ENCODE results near the gene DDIT4.
A peak's percentile ranks its signal among the peaks of the same experiment; 100 is the strongest.
"Not testable (repeated sequence)": the region's sequence is repeated elsewhere in the genome, so short reads cannot be mapped to it uniquely, and the experiment has no call there.

DDIT4 gene

GRCh38 chr10:72265990-72266865, 7.5 kb upstream of the DDIT4 start:
- Histone ChIP-seq H3K4me2 (ENCODE audit: insufficient read depth, low read length, poor library complexity, severe bottlenecking) (no peak overlapping the region), H2BK12ac (ENCODE audit: low read length) (no peak overlapping the region), H3K9me3 (replicated peaks in 1 of 2; ENCODE audit: control insufficient read depth in 2 of 2, insufficient read depth in 1 of 2, low read depth in 1 of 2, low read length in 2 of 2) (no peaks in the 10 kb centered on the region), H2BK120ac (ENCODE audit: low read depth, low read length) (no peak overlapping the region), H3K36me3 (replicated peaks in 1 of 2; ENCODE audit: control insufficient read depth in 2 of 2, insufficient read depth in 2 of 2, low read length in 2 of 2) (no peaks in the 10 kb centered on the region), H3K9ac (ENCODE audit: low read depth, low read length, poor library complexity) (no peak overlapping the region), H4K91ac (ENCODE audit: low read depth, low read length, poor library complexity) (no peak overlapping the region), H3K23ac (ENCODE audit: low read depth, low read length, poor library complexity) (no peak overlapping the region), H4K8ac (ENCODE audit: low read depth, low read length) (no peak overlapping the region), H3K18ac (ENCODE audit: low read length) (no peak overlapping the region), H3K79me1 (ENCODE audit: low read depth, low read length) (no peaks in the 10 kb centered on the region), H2BK15ac (ENCODE audit: low read length) (no peak overlapping the region), H2AFZ (ENCODE audit: low read length) (peak overlapping the region; percentile 76), H3K27me3 (ENCODE audit: control insufficient read depth in 3 of 3, insufficient read depth in 3 of 3, low read depth in 1 of 3, low read length in 3 of 3) (no peaks in the 10 kb centered on the region), H3K27ac (replicated peaks; ENCODE audit: low read length) (no peak overlapping the region), H3K4me1 (ENCODE audit: control insufficient read depth in 2 of 2, insufficient read depth in 1 of 2, low read depth in 1 of 2, low read length in 2 of 2) (peaks cover 19 to 28% of the 10 kb centered on the region in 2 donors), H3K4ac (ENCODE audit: low read length) (no peak overlapping the region), H2AK5ac (ENCODE audit: low read depth, low read length) (no peak overlapping the region), H3K14ac (ENCODE audit: low read length) (no peak overlapping the region), H3K4me3 (ENCODE audit: low read length in 2 of 2) (no peak overlapping the region), H2BK5ac (ENCODE audit: low read length) (no peak overlapping the region)
- WGBS, 2 donors (ENCODE audit: extremely low coverage in 2 of 2, insufficient read length in 2 of 2, insufficient replicate concordance in 1 of 2), result no CpG with 5 or more reads among the region's 11 CpGs
- no peak for DNase-seq (ENCODE audit: low spot score)

- Histone ChIP-seq H3K4me3 (ENCODE audit: low read length in 2 of 2) (no peak overlapping the region), H3K23ac (ENCODE audit: low read depth, low read length, poor library complexity) (no peak overlapping the region), H2BK5ac (ENCODE audit: low read length) (peak overlapping the region; percentile 7), H3K4me1 (ENCODE audit: control insufficient read depth in 2 of 2, insufficient read depth in 1 of 2, low read depth in 1 of 2, low read length in 2 of 2) (peaks cover 13 to 26% of the 10 kb centered on the region in 2 donors), H3K27me3 (ENCODE audit: control insufficient read depth in 3 of 3, insufficient read depth in 3 of 3, low read depth in 1 of 3, low read length in 3 of 3) (no peaks in the 10 kb centered on the region), H2AK5ac (ENCODE audit: low read depth, low read length) (no peak overlapping the region), H4K8ac (ENCODE audit: low read depth, low read length) (no peak overlapping the region), H4K91ac (ENCODE audit: low read depth, low read length, poor library complexity) (no peak overlapping the region), H2BK12ac (ENCODE audit: low read length) (no peak overlapping the region), H3K18ac (ENCODE audit: low read length) (no peak overlapping the region), H3K14ac (ENCODE audit: low read length) (no peak overlapping the region), H2AFZ (ENCODE audit: low read length) (peak overlapping the region; percentile 75), H3K36me3 (replicated peaks in 1 of 2; ENCODE audit: control insufficient read depth in 2 of 2, insufficient read depth in 2 of 2, low read length in 2 of 2) (no peaks in the 10 kb centered on the region), H3K9me3 (replicated peaks in 1 of 2; ENCODE audit: control insufficient read depth in 2 of 2, insufficient read depth in 1 of 2, low read depth in 1 of 2, low read length in 2 of 2) (no peaks in the 10 kb centered on the region), H3K4ac (ENCODE audit: low read length) (no peak overlapping the region), H3K9ac (ENCODE audit: low read depth, low read length, poor library complexity) (no peak overlapping the region), H3K27ac (replicated peaks; ENCODE audit: low read length) (peak overlapping the region; percentile 30), H3K4me2 (ENCODE audit: insufficient read depth, low read length, poor library complexity, severe bottlenecking) (no peak overlapping the region), H2BK120ac (ENCODE audit: low read depth, low read length) (no peak overlapping the region), H2BK15ac (ENCODE audit: low read length) (no peak overlapping the region), H3K79me1 (ENCODE audit: low read depth, low read length) (no peaks in the 10 kb centered on the region)
- WGBS, 2 donors (ENCODE audit: extremely low coverage in 2 of 2, insufficient read length in 2 of 2, insufficient replicate concordance in 1 of 2), result no CpG with 5 or more reads among the region's 6 CpGs
- no peak for DNase-seq (ENCODE audit: low spot score)
Observed at GRCh38 chr10:72267381-72267780, 6.3 kb upstream of the DDIT4 start.

GRCh38 chr10:72267819-72268399, 5.8 kb upstream of the DDIT4 start:
- peak overlapping the region; percentile 7 for H2BK5ac ChIP-seq (ENCODE audit: low read length)
- H4K91ac ChIP-seq (ENCODE audit: low read depth, low read length, poor library complexity), result peak overlapping the region; percentile 3
- peak overlapping the region; percentile 30 for H3K27ac ChIP-seq (replicated peaks; ENCODE audit: low read length)
- H2BK12ac ChIP-seq (ENCODE audit: low read length), result peak overlapping the region; percentile 91
- no peak for DNase-seq (ENCODE audit: low spot score)
- peak overlapping the region; percentile 75 for H2AFZ ChIP-seq (ENCODE audit: low read length)
- no peaks in the 10 kb centered on the region for H3K9me3 ChIP-seq (replicated peaks in 1 of 2; ENCODE audit: control insufficient read depth in 2 of 2, insufficient read depth in 1 of 2, low read depth in 1 of 2, low read length in 2 of 2)
- H3K36me3 ChIP-seq (replicated peaks in 1 of 2; ENCODE audit: control insufficient read depth in 2 of 2, insufficient read depth in 2 of 2, low read length in 2 of 2), result no peaks in the 10 kb centered on the region
- H4K8ac ChIP-seq (ENCODE audit: low read depth, low read length), result no peak overlapping the region
- no peaks in the 10 kb centered on the region for H3K27me3 ChIP-seq (ENCODE audit: control insufficient read depth in 3 of 3, insufficient read depth in 3 of 3, low read depth in 1 of 3, low read length in 3 of 3)
- H3K79me1 ChIP-seq (ENCODE audit: low read depth, low read length), result no peaks in the 10 kb centered on the region
- peak overlapping the region; percentile 76 for H2AK5ac ChIP-seq (ENCODE audit: low read depth, low read length)
- H3K9ac ChIP-seq (ENCODE audit: low read depth, low read length, poor library complexity), result no peak overlapping the region
- H3K4ac ChIP-seq (ENCODE audit: low read length), result no peak overlapping the region
- H2BK120ac ChIP-seq (ENCODE audit: low read depth, low read length), result no peak overlapping the region
- peak overlapping the region; percentile 12 for H3K23ac ChIP-seq (ENCODE audit: low read depth, low read length, poor library complexity)
- peak overlapping the region; percentile 89 for H3K18ac ChIP-seq (ENCODE audit: low read length)
- H2BK15ac ChIP-seq (ENCODE audit: low read length), result no peak overlapping the region
- no peak overlapping the region for H3K4me2 ChIP-seq (ENCODE audit: insufficient read depth, low read length, poor library complexity, severe bottlenecking)
- no peak overlapping the region for H3K4me3 ChIP-seq (ENCODE audit: low read length in 2 of 2)
- H3K14ac ChIP-seq (ENCODE audit: low read length), result no peak overlapping the region
- peaks cover 16 to 29% of the 10 kb centered on the region in 2 donors for H3K4me1 ChIP-seq (ENCODE audit: control insufficient read depth in 2 of 2, insufficient read depth in 1 of 2, low read depth in 1 of 2, low read length in 2 of 2)
- WGBS, 2 donors (ENCODE audit: extremely low coverage in 2 of 2, insufficient read length in 2 of 2, insufficient replicate concordance in 1 of 2), result no CpG with 5 or more reads among the region's 15 CpGs

- H2AFZ ChIP-seq (ENCODE audit: low read length); H3K4me3 ChIP-seq (ENCODE audit: low read length in 2 of 2); H2AK5ac ChIP-seq (ENCODE audit: low read depth, low read length); H3K4ac ChIP-seq (ENCODE audit: low read length); H3K36me3 ChIP-seq (replicated peaks in 1 of 2; ENCODE audit: control insufficient read depth in 2 of 2, insufficient read depth in 2 of 2, low read length in 2 of 2); H4K91ac ChIP-seq (ENCODE audit: low read depth, low read length, poor library complexity); H2BK5ac ChIP-seq (ENCODE audit: low read length); H3K9ac ChIP-seq (ENCODE audit: low read depth, low read length, poor library complexity); H4K8ac ChIP-seq (ENCODE audit: low read depth, low read length); DNase-seq (ENCODE audit: low spot score); H3K9me3 ChIP-seq (replicated peaks in 1 of 2; ENCODE audit: control insufficient read depth in 2 of 2, insufficient read depth in 1 of 2, low read depth in 1 of 2, low read length in 2 of 2); H3K79me1 ChIP-seq (ENCODE audit: low read depth, low read length); H3K14ac ChIP-seq (ENCODE audit: low read length); H3K18ac ChIP-seq (ENCODE audit: low read length); H2BK15ac ChIP-seq (ENCODE audit: low read length); H3K27me3 ChIP-seq (ENCODE audit: control insufficient read depth in 3 of 3, insufficient read depth in 3 of 3, low read depth in 1 of 3, low read length in 3 of 3); H3K23ac ChIP-seq (ENCODE audit: low read depth, low read length, poor library complexity); H3K27ac ChIP-seq (replicated peaks; ENCODE audit: low read length); H2BK12ac ChIP-seq (ENCODE audit: low read length); H3K4me2 ChIP-seq (ENCODE audit: insufficient read depth, low read length, poor library complexity, severe bottlenecking); H2BK120ac ChIP-seq (ENCODE audit: low read depth, low read length): not testable (repeated sequence)
- WGBS, 2 donors (ENCODE audit: extremely low coverage in 2 of 2, insufficient read length in 2 of 2, insufficient replicate concordance in 1 of 2), result no CpG with 5 or more reads among the region's 5 CpGs
- H3K4me1 ChIP-seq (ENCODE audit: control insufficient read depth in 2 of 2, insufficient read depth in 1 of 2, low read depth in 1 of 2, low read length in 2 of 2), result peaks cover 16 to 29% of the 10 kb centered on the region in 2 donors
Observed at GRCh38 chr10:72268475-72269200, 5.1 kb upstream of the DDIT4 start.

Data from neuronal stem cell (in vitro differentiated cells).